Vagina (tissue), 2 donors: Measurements from ENCODE around the gene KCNE2.

ENCODE experiments used
- POLR2A ChIP-seq, 2 donors: fragments of 450-650 bp; IDR thresholded peaks; one replicate each; pipeline ENCODE4 v1.6.1; 2017; ENCODE audit warnings: antibody characterized with exemption in 2 of 2, mild to moderate bottlenecking in 2 of 2, moderate library complexity in 2 of 2
- POLR2AphosphoS5 ChIP-seq, 2 donors: sonication (generic); formaldehyde crosslinking; IDR thresholded peaks; one replicate each; pipeline ENCODE4 v1.9.0; 2017; ENCODE audit warnings: antibody characterized with exemption in 2 of 2, mild to moderate bottlenecking in 2 of 2, low read depth in 1 of 2; ENCODE audit not compliant: insufficient read depth in 1 of 2
- TF ChIP-seq, protein P1 (sequence below), 3 experiments: fragments of 450-650 bp in 2 of 3; fragments of 200-600 bp in 1 of 3; sonication (generic) in 1 of 3; IDR thresholded peaks; one replicate each; pipeline ENCODE4 v1.5.1; 2017 to 2019; ENCODE audit warnings: antibody characterized with exemption in 3 of 3, mild to moderate bottlenecking in 2 of 3, moderate library complexity in 2 of 3

DNA sequence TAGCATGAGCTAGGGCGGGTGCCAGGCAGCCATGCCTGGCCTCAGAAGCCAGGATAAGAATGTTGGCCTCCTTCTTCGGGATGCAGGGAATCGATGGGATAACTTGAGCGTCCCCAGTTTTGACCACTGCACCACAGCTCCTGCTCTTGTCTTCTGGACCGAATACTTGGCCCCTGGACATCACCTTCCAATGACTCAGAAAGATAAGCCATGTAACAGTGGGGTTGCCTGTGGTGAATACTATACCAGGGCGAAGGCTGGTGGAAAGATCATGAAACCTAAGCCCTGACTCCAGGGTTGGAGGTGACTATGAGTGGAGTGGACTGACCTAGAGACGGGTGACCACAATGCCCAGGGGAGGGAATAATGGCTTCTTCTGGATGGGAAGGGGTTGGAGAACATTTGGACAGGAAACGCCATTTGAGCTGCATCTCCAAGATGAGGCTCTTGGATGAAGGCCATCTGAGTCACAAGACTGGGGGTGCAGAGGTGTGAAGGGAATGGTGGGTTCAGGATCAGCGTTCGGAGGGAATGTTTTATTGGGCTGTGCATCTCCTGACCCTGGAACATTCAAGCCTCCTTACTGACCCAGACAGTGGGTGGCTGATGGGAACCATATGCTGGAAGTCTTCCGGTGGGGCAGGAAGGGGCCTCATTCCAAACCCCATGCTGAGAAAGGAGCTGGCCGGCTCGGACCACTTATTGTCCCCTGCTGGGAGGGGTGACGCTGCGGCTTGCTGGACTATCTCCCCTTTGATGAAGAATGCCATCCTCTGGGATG is 18.5 kb upstream of the KCNE2 start:
- TF ChIP-seq, protein P1, sequence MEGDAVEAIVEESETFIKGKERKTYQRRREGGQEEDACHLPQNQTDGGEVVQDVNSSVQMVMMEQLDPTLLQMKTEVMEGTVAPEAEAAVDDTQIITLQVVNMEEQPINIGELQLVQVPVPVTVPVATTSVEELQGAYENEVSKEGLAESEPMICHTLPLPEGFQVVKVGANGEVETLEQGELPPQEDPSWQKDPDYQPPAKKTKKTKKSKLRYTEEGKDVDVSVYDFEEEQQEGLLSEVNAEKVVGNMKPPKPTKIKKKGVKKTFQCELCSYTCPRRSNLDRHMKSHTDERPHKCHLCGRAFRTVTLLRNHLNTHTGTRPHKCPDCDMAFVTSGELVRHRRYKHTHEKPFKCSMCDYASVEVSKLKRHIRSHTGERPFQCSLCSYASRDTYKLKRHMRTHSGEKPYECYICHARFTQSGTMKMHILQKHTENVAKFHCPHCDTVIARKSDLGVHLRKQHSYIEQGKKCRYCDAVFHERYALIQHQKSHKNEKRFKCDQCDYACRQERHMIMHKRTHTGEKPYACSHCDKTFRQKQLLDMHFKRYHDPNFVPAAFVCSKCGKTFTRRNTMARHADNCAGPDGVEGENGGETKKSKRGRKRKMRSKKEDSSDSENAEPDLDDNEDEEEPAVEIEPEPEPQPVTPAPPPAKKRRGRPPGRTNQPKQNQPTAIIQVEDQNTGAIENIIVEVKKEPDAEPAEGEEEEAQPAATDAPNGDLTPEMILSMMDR (IDR thresholded peaks at IDR 0.05), result no peak
- TF ChIP-seq POLR2A (IDR thresholded peaks at IDR 0.05), result no peak
- TF ChIP-seq POLR2AphosphoS5 (IDR thresholded peaks at IDR 0.05; ENCODE audit: insufficient read depth in 1 of 2, low read depth in 1 of 2), result no peak
